GM21515 (cell line): ENCODE results near the gene TTI1.

Source experiments
- ATAC-seq: cut with Tn5 transposase; IDR thresholded peaks from one replicate; pipeline ENCODE4 v1.9.1; 2021; ENCODE audit not compliant: unreplicated experiment

The TTI1 gene

GRCh38 chr20:37989601-37990295 is 43.5 kb downstream of the TTI1 start:
- no peak for ATAC-seq

GRCh38 chr20:37988306-37988954 is 44.8 kb downstream of the TTI1 start:
- ATAC-seq = no peak

- ATAC-seq = no peak
These were observed 45.5 kb downstream of the TTI1 start for GRCh38 chr20:37987602-37988290.

GRCh38 chr20:37986873-37987601 is 46.2 kb downstream of the TTI1 start:
- ATAC-seq = no peak

- no peak for ATAC-seq
These were observed 47.0 kb downstream of the TTI1 start for GRCh38 chr20:37986044-37986858.

- ATAC-seq = no peak
These were observed 49.1 kb downstream of the TTI1 start for GRCh38 chr20:37984018-37984785.

GRCh38 chr20:37983286-37983685 is 50.0 kb downstream of the TTI1 start:
- no peak for ATAC-seq

GRCh38 chr20:37981568-37981967 is 51.7 kb downstream of the TTI1 start:
- no peak for ATAC-seq

- no peak for ATAC-seq
These were observed 52.4 kb downstream of the TTI1 start for GRCh38 chr20:37980876-37981275.

- ATAC-seq = no peak
These were observed 52.9 kb downstream of the TTI1 start for GRCh38 chr20:37980383-37980782.

GRCh38 chr20:37979021-37979985 is 54.0 kb downstream of the TTI1 start:
- ATAC-seq = no peak

- no peak for ATAC-seq
These were observed 55.5 kb downstream of the TTI1 start for GRCh38 chr20:37977786-37978185.

- ATAC-seq = no peak
These were observed 55.9 kb downstream of the TTI1 start for GRCh38 chr20:37977338-37977737.

- ATAC-seq = no peak
These were observed 56.4 kb downstream of the TTI1 start for GRCh38 chr20:37976887-37977286.

GRCh38 chr20:37973059-37973910 is 60.0 kb downstream of the TTI1 start:
- no peak for ATAC-seq

GRCh38 chr20:37972256-37973058 is 60.8 kb downstream of the TTI1 start:
- ATAC-seq = no peak

GRCh38 chr20:37971561-37972127 is 61.6 kb downstream of the TTI1 start:
- no peak for ATAC-seq
